Measurements from ENCODE around the gene C2orf68. TPM values are rescaled to one million over a fixed set of nuclear protein-coding genes. Genes with fewer than 3 reads are reported as not detected.
A peak's percentile ranks its signal among the peaks of the same experiment; 100 is the strongest.
"Not testable (repeated sequence)": the region's sequence is repeated elsewhere in the genome, so short reads cannot be mapped to it uniquely, and the experiment has no call there.

C2orf68 gene
- polyA plus RNA-seq, 2 donors, result 13.8 to 31.7 TPM

- 81 to 86% methylated on average over 10 of the region's 10 CpGs for WGBS, 2 donors
Observed at GRCh38 chr2:85613717-85614515, 2.0 kb upstream of the C2orf68 start.

GRCh38 chr2:85611217-85611704 lies 605 bp downstream of the C2orf68 start:
- H3K27ac ChIP-seq (ENCODE audit: low read depth in 2 of 2, low read length in 1 of 2), result peak overlapping the region; percentile 92
- H3K4me3 ChIP-seq (ENCODE audit: low read depth in 1 of 2, low read length in 2 of 2), result peak overlapping the region; percentile 89 to 94
- 5 to 6% methylated on average over 24 of the region's 24 CpGs for whole genome bisulfite sequencing, 2 donors
- H3K27me3 ChIP-seq (ENCODE audit: control insufficient read depth in 1 of 2, insufficient read depth in 2 of 2, low read length in 2 of 2), result no peaks in the 10 kb centered on the region
- H3K4me1 ChIP-seq (ENCODE audit: control insufficient read depth in 2 of 2, insufficient read depth in 2 of 2, low read length in 1 of 2), result peaks cover 3 to 8% of the 10 kb centered on the region in 2 donors
- H3K36me3 ChIP-seq (ENCODE audit: control insufficient read depth in 2 of 2, insufficient read depth in 2 of 2, low read length in 1 of 2), result peaks cover 9 to 11% of the 10 kb centered on the region in 2 donors
- no peaks in the 10 kb centered on the region for H3K9me3 ChIP-seq (ENCODE audit: control insufficient read depth in 2 of 2, insufficient read depth in 1 of 2, low read depth in 1 of 2, low read length in 1 of 2)

More at GRCh38 chr2:85613717-85614515, 2.0 kb upstream of the C2orf68 start:
- Histone ChIP-seq H3K36me3 (ENCODE audit: control insufficient read depth in 2 of 2, insufficient read depth in 2 of 2, low read length in 1 of 2) (peaks cover 3 to 6% of the 10 kb centered on the region in 2 donors), H3K9me3 (ENCODE audit: control insufficient read depth in 2 of 2, insufficient read depth in 1 of 2, low read depth in 1 of 2, low read length in 1 of 2) (no peaks in the 10 kb centered on the region), H3K4me1 (ENCODE audit: control insufficient read depth in 2 of 2, insufficient read depth in 2 of 2, low read length in 1 of 2) (peaks cover 0 to 15% of the 10 kb centered on the region in 2 donors), H3K27ac (ENCODE audit: low read depth in 2 of 2, low read length in 1 of 2) (no peak overlapping the region), H3K4me3 (ENCODE audit: low read depth in 1 of 2, low read length in 2 of 2) (no peak overlapping the region), H3K27me3 (ENCODE audit: control insufficient read depth in 1 of 2, insufficient read depth in 2 of 2, low read length in 2 of 2) (no peaks in the 10 kb centered on the region)

GRCh38 chr2:85607268-85608215 lies 4.3 kb downstream of the C2orf68 start:
- Histone ChIP-seq H3K4me1 (ENCODE audit: control insufficient read depth in 2 of 2, insufficient read depth in 2 of 2, low read length in 1 of 2) (peaks cover 6 to 18% of the 10 kb centered on the region in 2 donors), H3K9me3 (ENCODE audit: control insufficient read depth in 2 of 2, insufficient read depth in 1 of 2, low read depth in 1 of 2, low read length in 1 of 2) (no peaks in the 10 kb centered on the region), H3K27ac (ENCODE audit: low read depth in 2 of 2, low read length in 1 of 2) (peak overlapping the region in 1 of 2 donors; percentile 3), H3K27me3 (ENCODE audit: control insufficient read depth in 1 of 2, insufficient read depth in 2 of 2, low read length in 2 of 2) (no peaks in the 10 kb centered on the region), H3K36me3 (ENCODE audit: control insufficient read depth in 2 of 2, insufficient read depth in 2 of 2, low read length in 1 of 2) (peaks cover 11% of the 10 kb centered on the region in 2 donors), H3K4me3 (ENCODE audit: low read depth in 1 of 2, low read length in 2 of 2) (no peak overlapping the region)
- WGBS, 2 donors, result 77 to 81% methylated on average over 9 of the region's 9 CpGs

GRCh38 chr2:85606116-85606455 lies 5.8 kb downstream of the C2orf68 start:
- peaks cover 10 to 25% of the 10 kb centered on the region in 2 donors for H3K4me1 ChIP-seq (ENCODE audit: control insufficient read depth in 2 of 2, insufficient read depth in 2 of 2, low read length in 1 of 2)
- H3K27me3 ChIP-seq (ENCODE audit: control insufficient read depth in 1 of 2, insufficient read depth in 2 of 2, low read length in 2 of 2), result no peaks in the 10 kb centered on the region
- H3K4me3 ChIP-seq (ENCODE audit: low read depth in 1 of 2, low read length in 2 of 2), result no peak overlapping the region
- no peaks in the 10 kb centered on the region for H3K9me3 ChIP-seq (ENCODE audit: control insufficient read depth in 2 of 2, insufficient read depth in 1 of 2, low read depth in 1 of 2, low read length in 1 of 2)
- H3K27ac ChIP-seq (ENCODE audit: low read depth in 2 of 2, low read length in 1 of 2), result peak overlapping the region; percentile 4 to 47
- 63 to 66% methylated on average over 7 of the region's 7 CpGs for WGBS, 2 donors
- H3K36me3 ChIP-seq (ENCODE audit: control insufficient read depth in 2 of 2, insufficient read depth in 2 of 2, low read length in 1 of 2), result peaks cover 11 to 13% of the 10 kb centered on the region in 2 donors

GRCh38 chr2:85605406-85606115 lies 6.3 kb downstream of the C2orf68 start:
- peak overlapping the region; percentile 7 to 20 for H3K27ac ChIP-seq (ENCODE audit: low read depth in 2 of 2, low read length in 1 of 2)
- no peak overlapping the region for H3K4me3 ChIP-seq (ENCODE audit: low read depth in 1 of 2, low read length in 2 of 2)
- 33 to 45% methylated on average over 4 of the region's 4 CpGs for WGBS, 2 donors
- H3K36me3 ChIP-seq (ENCODE audit: control insufficient read depth in 2 of 2, insufficient read depth in 2 of 2, low read length in 1 of 2), result peaks cover 11 to 13% of the 10 kb centered on the region in 2 donors
- H3K27me3 ChIP-seq (ENCODE audit: control insufficient read depth in 1 of 2, insufficient read depth in 2 of 2, low read length in 2 of 2), result no peaks in the 10 kb centered on the region
- peaks cover 10 to 26% of the 10 kb centered on the region in 2 donors for H3K4me1 ChIP-seq (ENCODE audit: control insufficient read depth in 2 of 2, insufficient read depth in 2 of 2, low read length in 1 of 2)
- H3K9me3 ChIP-seq (ENCODE audit: control insufficient read depth in 2 of 2, insufficient read depth in 1 of 2, low read depth in 1 of 2, low read length in 1 of 2), result no peaks in the 10 kb centered on the region

GRCh38 chr2:85604568-85605339 lies 7.1 kb downstream of the C2orf68 start:
- H3K27ac ChIP-seq (ENCODE audit: low read depth in 2 of 2, low read length in 1 of 2), result peak overlapping the region; percentile 19 to 61
- no peak overlapping the region for H3K4me3 ChIP-seq (ENCODE audit: low read depth in 1 of 2, low read length in 2 of 2)
- no peaks in the 10 kb centered on the region for H3K27me3 ChIP-seq (ENCODE audit: control insufficient read depth in 1 of 2, insufficient read depth in 2 of 2, low read length in 2 of 2)
- peaks cover 11 to 17% of the 10 kb centered on the region in 2 donors for H3K36me3 ChIP-seq (ENCODE audit: control insufficient read depth in 2 of 2, insufficient read depth in 2 of 2, low read length in 1 of 2)
- peaks cover 14 to 24% of the 10 kb centered on the region in 2 donors for H3K4me1 ChIP-seq (ENCODE audit: control insufficient read depth in 2 of 2, insufficient read depth in 2 of 2, low read length in 1 of 2)
- H3K9me3 ChIP-seq (ENCODE audit: control insufficient read depth in 2 of 2, insufficient read depth in 1 of 2, low read depth in 1 of 2, low read length in 1 of 2), result no peaks in the 10 kb centered on the region
- 36 to 48% methylated on average over 6 of the region's 6 CpGs for WGBS, 2 donors

- H3K9me3 ChIP-seq (ENCODE audit: control insufficient read depth in 2 of 2, insufficient read depth in 1 of 2, low read depth in 1 of 2, low read length in 1 of 2); H3K27me3 ChIP-seq (ENCODE audit: control insufficient read depth in 1 of 2, insufficient read depth in 2 of 2, low read length in 2 of 2); H3K4me3 ChIP-seq (ENCODE audit: low read depth in 1 of 2, low read length in 2 of 2): not testable (repeated sequence)
- H3K4me1 ChIP-seq (ENCODE audit: control insufficient read depth in 2 of 2, insufficient read depth in 2 of 2, low read length in 1 of 2), result peaks cover 14 to 26% of the 10 kb centered on the region in 2 donors
- WGBS, 2 donors, result 62 to 72% methylated on average over 3 of the region's 3 CpGs
- H3K36me3 ChIP-seq (ENCODE audit: control insufficient read depth in 2 of 2, insufficient read depth in 2 of 2, low read length in 1 of 2), result peaks cover 10 to 18% of the 10 kb centered on the region in 2 donors
- peak overlapping the region in 1 of 2 donors; percentile 61 for H3K27ac ChIP-seq (ENCODE audit: low read depth in 2 of 2, low read length in 1 of 2)
Observed at GRCh38 chr2:85604133-85604444, 7.8 kb downstream of the C2orf68 start.

GRCh38 chr2:85602476-85603234 lies 9.2 kb downstream of the C2orf68 start, which contains the start of gene TMEM150A:
Gene TMEM150A (minus strand): TSS chr2:85602698. CDS start chr2:85601948, 750 bp downstream.
- peaks cover 6 to 19% of the 10 kb centered on the region in 2 donors for H3K36me3 ChIP-seq (ENCODE audit: control insufficient read depth in 2 of 2, insufficient read depth in 2 of 2, low read length in 1 of 2)
- 0 to 1% methylated on average over 53 to 73 of the region's 73 CpGs for WGBS, 2 donors
- H3K4me1 ChIP-seq (ENCODE audit: control insufficient read depth in 2 of 2, insufficient read depth in 2 of 2, low read length in 1 of 2), result peaks cover 14 to 26% of the 10 kb centered on the region in 2 donors

More at GRCh38 chr2:85602476-85603234, 9.2 kb downstream of the C2orf68 start, which contains the start of gene TMEM150A:
- Histone ChIP-seq H3K9me3 (ENCODE audit: control insufficient read depth in 2 of 2, insufficient read depth in 1 of 2, low read depth in 1 of 2, low read length in 1 of 2) (no peaks in the 10 kb centered on the region), H3K27ac (ENCODE audit: low read depth in 2 of 2, low read length in 1 of 2) (peak within 1 kb of the TSS; percentile 79 to 83), H3K4me3 (ENCODE audit: low read depth in 1 of 2, low read length in 2 of 2) (peak within 1 kb of the TSS; percentile 63 to 85), H3K27me3 (ENCODE audit: control insufficient read depth in 1 of 2, insufficient read depth in 2 of 2, low read length in 2 of 2) (no peaks in the 10 kb centered on the region)
